Fibroblast of skin of abdomen (primary cell): ENCODE results near the gene SLC34A2. TPM values are rescaled to one million over a fixed set of nuclear protein-coding genes. Genes with fewer than 3 reads are reported as not detected.
"Not testable (repeated sequence)": the region's sequence is repeated elsewhere in the genome, so short reads cannot be mapped to it uniquely, and the experiment has no call there.

Source experiments
- DNase-seq: peaks from one replicate; pipeline ENCODE4 v3.0.0-alpha.2; 2013
- polyA plus RNA-seq, 2 experiments: library from polyadenylated mRNA; unstranded; fragments of 120-200 nt; gene quantifications; one replicate each; pipeline ENCODE4 v1.2.1, GENCODE V29; 2013; ENCODE audit not compliant: insufficient read length in 2 of 2

SLC34A2 gene
- not detected for polyA plus RNA-seq (2013, experiment 1 of 2; ENCODE audit: insufficient read length)
- polyA plus RNA-seq (2013, experiment 2 of 2; ENCODE audit: insufficient read length), result not detected

- DNase-seq, result no peak
These were observed at the start of gene SLC34A2 for GRCh38 chr4:25654971-25655963. SLC34A2 (plus strand) TSS chr4:25655851; CDS start chr4:25662501, 6,650 bp downstream.

- no peak for DNase-seq
These were observed 47.0 kb upstream of the SLC34A2 start for GRCh38 chr4:25608644-25609043.

GRCh38 chr4:25609976-25610375, 45.7 kb upstream of the SLC34A2 start:
- DNase-seq, result no peak

- not testable (repeated sequence) for DNase-seq
These were observed 42.0 kb upstream of the SLC34A2 start for GRCh38 chr4:25613613-25614012.

GRCh38 chr4:25614807-25615206, 40.8 kb upstream of the SLC34A2 start:
- DNase-seq, result no peak

DNA sequence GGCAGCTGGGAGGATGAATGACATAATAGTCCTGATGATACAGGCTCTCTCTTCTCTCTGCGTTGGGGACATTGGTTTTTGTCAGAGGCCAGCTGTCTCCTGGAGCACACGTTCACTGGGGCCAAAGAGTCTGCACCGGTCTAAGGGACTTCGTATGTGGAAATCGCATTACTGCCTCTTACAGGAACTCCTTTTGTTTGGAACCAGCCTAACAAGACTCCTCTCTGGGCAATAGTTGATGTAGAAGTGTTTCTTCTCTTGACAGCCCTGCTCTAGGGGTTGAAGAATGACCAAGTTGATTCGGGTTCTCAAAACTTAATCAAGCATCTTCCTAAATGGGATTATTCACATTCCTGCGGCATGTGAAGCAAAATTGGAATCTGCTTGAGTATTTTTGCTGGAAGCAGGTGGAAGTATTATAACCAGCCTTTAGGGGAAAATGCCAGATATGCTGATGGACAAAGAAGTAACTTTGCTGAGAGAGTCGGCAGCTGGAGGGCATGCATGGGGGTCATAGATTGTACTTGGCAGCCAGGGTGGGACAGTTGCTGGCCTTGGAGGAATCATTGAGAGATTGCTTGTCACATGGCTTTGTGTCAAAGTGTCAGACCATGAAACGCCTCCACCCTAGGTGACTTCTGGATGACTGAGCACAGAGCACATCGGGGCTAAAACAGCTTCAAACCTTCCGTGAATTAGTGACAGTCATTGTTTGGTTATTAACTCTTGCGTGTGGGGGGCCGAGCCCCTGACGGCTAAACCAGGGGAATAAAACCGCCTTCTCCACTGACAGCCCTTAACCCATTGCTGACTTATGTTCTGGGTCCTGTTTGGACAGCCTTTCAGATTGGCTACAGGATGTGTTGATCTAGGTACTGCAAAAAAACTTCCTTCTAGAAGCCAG, 34.4 kb upstream of the SLC34A2 start:
- no peak for DNase-seq

DNA sequence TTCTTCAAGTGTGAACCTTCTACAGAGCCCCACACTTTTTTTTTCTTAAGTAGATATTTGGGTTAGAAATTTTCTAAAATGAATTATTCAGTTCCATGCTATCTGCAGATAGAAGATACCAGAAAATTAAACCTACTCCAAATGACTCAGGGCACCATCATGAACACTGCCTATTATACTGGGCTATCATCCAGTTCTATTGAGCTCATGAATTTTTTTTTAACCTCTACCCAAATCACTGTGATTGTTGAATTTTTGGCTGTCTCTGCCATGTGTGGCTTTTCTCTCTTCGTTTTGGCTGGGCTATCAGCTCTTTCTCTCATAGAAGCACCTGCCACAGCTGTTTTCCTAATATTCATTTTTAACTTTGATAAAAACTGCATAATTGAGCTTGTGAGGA, 31.0 kb upstream of the SLC34A2 start:
- no peak for DNase-seq

- no peak for DNase-seq
These were observed 27.2 kb upstream of the SLC34A2 start for GRCh38 chr4:25628451-25628850.

GRCh38 chr4:25632135-25632534, 23.5 kb upstream of the SLC34A2 start:
- DNase-seq, result no peak

DNA sequence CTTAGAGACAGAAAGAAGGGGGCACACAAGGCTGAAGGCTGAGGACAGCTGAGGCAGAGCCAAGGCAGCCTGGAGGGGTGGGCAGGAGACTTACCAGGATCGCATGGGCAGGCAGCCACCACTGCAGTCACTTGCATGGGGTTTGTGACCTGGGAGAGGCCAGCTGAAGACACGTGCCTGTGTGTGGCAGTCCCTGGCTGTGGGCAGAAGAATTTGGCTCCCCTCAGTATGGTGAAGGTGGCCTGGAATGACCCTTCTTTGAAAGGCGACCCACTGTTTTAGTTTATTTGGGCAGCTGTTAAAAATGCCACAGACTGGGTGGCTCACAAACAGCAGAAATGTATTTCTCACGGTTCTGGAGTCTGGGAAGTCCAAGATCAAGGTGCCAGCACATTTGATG, 22.1 kb upstream of the SLC34A2 start:
- no peak for DNase-seq

GRCh38 chr4:25635501-25635900, 20.1 kb upstream of the SLC34A2 start:
- DNase-seq, result no peak

- DNase-seq, result no peak
These were observed 17.9 kb upstream of the SLC34A2 start for GRCh38 chr4:25637581-25638220.

DNA sequence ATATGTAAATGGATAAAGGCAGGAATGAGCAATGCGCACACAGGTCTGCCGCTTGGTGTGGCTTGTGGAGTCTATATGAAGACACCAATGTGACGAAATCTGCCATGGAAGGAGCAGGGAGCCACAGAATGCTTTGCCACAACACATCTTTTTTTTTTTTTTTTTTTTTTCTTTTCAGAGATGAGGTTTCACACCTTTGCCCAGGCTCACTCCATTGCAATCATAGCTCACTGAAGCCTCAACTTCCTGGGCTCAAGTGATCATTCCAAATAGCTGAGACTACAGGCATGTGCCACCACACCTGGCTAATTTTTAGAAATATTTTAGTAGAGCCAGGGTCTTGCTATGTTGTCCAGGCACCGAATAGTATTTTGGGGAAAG, 17.4 kb upstream of the SLC34A2 start:
- no peak for DNase-seq

DNA sequence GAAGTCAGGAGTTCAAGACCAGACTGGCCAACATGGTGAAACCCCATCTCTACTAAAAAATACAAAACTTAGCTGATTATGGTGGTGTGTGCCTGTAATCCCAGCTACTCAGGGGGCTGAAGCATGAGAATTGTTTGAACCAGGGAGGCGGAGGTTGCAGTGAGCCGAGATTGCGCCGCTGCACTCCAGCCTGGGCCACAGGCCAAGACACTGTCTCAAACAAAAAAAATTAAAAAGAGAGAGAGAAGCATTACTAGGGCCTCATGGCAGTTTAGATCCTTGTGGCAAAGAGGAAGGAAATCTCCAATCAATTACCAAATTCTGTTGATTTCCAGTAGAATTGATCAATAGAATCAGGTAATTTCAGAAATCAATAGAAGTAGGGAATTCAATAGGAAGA, 16.8 kb upstream of the SLC34A2 start:
- no peak for DNase-seq

DNA sequence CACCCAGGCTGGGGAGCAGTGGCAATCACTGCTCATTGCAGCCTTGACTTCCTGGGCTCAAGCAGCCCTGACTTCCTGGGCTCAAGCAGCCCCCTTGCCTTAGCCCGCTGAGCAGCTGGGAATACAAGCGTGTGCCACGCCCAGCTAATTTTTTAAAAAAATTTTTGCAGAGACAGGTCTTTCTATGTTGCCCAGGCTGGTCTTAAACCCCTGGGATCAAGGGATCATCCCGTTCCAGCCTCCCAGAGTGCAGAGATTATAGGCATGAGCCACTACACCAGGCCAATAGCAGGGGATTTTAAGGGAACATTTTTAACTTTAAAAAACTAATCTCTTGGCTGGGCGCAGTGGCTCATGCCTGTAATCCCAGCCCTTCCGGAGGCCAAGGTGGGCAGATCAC, 5.3 kb upstream of the SLC34A2 start:
- DNase-seq, result no peak

- DNase-seq, result no peak
These were observed 4.0 kb upstream of the SLC34A2 start for GRCh38 chr4:25651682-25652081.

DNA sequence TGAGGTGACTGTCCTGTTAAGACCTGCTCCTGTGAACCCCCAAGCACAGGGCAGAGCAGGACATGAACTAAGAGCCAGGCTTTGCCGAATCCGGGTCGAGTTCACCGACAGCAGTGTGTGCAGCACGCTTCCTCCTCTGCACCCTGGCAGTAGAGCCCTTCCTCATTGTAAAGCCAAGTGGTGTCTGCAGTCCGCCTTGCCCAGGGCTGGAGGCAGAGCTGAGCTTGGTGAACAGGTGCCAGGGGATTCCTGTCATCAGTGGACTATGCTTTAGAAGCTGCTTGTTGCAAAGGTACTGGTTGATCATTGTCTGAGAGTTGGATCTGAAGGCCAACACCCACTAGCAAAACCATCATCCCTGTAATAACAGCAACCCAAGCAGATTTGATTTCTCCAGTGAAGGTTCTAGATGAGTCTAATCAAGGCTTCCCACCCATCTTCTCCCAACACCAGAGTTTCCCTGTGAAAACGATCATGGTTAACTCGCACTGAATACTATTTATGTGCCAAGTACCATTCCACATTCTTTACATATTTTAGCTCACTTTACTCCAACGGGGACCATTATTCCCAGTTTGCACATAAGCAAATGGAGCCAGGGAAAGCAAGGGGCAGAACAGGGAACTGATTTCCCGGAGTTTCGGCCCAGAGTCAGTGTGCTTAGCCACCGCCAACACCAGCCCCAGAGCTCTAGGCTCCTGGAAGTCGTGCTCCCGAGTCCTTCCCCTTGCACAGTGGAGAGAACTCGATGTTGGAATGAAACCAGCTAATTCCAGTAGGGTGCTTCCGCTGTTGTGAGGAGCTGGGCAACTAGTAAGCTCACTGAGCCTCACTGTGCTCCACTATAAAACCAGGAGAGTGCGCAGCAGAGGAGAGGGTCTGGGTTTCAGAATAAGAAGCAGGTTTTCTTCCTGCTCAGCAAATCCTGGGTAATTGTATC, 1.4 kb upstream of the SLC34A2 start:
- no peak for DNase-seq

DNA sequence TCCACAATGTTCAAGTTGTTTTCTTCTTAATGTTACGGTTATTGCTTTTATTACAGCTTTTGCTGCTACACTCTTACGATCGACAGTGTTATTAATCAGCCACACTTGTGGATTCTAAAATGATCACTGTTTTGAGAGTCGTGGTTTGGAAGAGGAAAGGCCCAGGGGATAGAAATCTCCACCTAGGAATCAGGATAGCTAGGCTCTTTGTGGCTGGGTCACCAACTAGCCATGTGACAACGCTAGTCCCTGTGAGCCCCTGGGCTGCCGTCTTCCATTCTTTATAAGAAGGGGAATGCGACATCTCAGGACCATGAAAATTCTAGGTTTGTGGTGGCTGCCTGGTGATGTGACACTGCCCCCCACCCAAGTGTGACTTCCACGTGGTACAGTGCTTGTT, 380 bp downstream of the SLC34A2 start:
- no peak for DNase-seq

- no peak for DNase-seq
These were observed 2.7 kb downstream of the SLC34A2 start for GRCh38 chr4:25658357-25658771.

DNA sequence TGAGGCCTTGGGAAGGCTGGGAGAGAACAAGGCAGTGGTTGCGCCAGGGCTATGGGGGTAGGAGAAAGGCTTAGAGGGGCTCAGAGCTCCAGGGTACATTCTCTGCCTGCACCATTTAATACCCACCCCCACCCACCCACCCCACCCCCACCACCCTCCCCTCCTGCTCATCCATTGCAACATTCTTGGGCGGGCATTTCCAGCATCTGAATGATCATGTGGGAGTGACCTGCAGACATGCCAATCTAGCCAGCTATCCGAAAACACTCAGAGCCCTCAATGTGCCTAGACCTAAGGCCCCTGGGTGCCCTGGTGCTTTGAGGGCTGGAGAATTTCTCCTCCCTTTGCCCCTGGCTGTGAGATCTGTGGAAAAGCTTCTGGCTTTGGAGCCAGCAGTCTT, 3.1 kb downstream of the SLC34A2 start:
- no peak for DNase-seq

- not testable (repeated sequence) for DNase-seq
These were observed 5.8 kb downstream of the SLC34A2 start for GRCh38 chr4:25661441-25661840.
